ENCODE measurements around the gene FNDC10.

DNA sequence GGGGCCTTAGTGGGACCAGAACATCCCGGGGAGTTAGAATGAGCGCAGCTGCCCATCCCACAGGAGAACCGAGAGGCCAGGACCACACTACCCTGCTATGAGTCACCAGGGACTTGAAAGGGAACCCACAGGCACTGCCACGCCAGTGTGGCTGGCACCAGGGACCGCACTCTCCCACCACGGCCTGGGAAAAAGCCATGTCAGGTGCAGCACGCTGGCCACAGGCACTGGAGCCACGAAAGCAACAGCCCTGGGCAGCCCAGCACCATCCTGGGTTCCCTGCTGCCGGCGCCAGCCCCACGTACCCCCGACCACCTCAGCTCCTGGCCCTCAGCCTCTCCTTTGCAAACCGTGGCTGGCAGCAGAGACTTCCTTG, 45.4 kb downstream of the FNDC10 start:
- no peak for TF ChIP-seq CTCF (IDR thresholded peaks at IDR 0.05)
- no peak for TF ChIP-seq EZH2 (IDR thresholded peaks at IDR 0.05)

All from neural progenitor cell (in vitro differentiated cells).